ENCODE results near the gene TYW5. TPM values are rescaled to one million over a fixed set of nuclear protein-coding genes. Genes with fewer than 3 reads are reported as not detected.

The TYW5 gene
- total RNA-seq, 1 donor from 2014 or later, result 8.5 TPM

DNA sequence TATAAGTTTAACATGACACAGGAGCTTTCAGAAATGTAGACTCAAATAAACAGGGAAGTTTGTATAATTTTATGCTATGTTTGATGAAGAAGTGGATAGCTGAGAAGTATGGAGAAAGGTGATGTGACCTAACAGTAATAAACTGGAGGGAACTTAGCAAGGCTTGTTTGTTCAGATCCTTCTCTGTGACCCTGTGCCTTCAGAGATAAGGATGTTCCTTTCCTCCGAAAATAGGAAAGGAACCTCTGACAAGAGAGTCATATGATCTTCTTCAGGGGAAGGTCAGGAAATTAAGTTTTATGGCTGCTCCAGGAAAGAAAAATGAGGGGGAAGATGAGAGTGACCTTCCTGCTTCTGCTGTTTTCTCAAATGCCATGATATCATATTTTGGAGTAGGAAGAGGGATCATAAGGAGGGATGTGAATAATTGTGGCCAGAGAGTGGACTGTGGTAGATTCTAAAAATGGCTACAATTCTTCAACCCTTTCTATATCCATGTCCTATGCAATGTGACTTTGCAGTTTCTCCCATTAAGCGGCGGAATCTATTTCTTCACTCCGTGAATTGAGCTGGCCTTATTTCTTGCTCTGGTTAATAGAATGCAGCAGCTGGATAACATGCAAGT, 52.7 kb downstream of the TYW5 start:
- H3K27ac Mint-ChIP-seq (ENCODE audit: unreplicated experiment), result no peak overlapping the region
- H3K9me3 Mint-ChIP-seq (ENCODE audit: unreplicated experiment), result no peaks in the 10 kb centered on the region
- no peak overlapping the region for H3K4me3 Mint-ChIP-seq (ENCODE audit: unreplicated experiment)
- H3K27me3 Mint-ChIP-seq (ENCODE audit: unreplicated experiment), result no peaks in the 10 kb centered on the region
- no peaks in the 10 kb centered on the region for H3K36me3 Mint-ChIP-seq (ENCODE audit: unreplicated experiment)
- H3K4me1 Mint-ChIP-seq (ENCODE audit: low read depth, unreplicated experiment), result no peaks in the 10 kb centered on the region
- DNase-seq, result no peak
- TF ChIP-seq, protein P1, sequence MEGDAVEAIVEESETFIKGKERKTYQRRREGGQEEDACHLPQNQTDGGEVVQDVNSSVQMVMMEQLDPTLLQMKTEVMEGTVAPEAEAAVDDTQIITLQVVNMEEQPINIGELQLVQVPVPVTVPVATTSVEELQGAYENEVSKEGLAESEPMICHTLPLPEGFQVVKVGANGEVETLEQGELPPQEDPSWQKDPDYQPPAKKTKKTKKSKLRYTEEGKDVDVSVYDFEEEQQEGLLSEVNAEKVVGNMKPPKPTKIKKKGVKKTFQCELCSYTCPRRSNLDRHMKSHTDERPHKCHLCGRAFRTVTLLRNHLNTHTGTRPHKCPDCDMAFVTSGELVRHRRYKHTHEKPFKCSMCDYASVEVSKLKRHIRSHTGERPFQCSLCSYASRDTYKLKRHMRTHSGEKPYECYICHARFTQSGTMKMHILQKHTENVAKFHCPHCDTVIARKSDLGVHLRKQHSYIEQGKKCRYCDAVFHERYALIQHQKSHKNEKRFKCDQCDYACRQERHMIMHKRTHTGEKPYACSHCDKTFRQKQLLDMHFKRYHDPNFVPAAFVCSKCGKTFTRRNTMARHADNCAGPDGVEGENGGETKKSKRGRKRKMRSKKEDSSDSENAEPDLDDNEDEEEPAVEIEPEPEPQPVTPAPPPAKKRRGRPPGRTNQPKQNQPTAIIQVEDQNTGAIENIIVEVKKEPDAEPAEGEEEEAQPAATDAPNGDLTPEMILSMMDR (IDR thresholded peaks at IDR 0.05; ENCODE audit: partially characterized antibody, unreplicated experiment), result no peak

DNA sequence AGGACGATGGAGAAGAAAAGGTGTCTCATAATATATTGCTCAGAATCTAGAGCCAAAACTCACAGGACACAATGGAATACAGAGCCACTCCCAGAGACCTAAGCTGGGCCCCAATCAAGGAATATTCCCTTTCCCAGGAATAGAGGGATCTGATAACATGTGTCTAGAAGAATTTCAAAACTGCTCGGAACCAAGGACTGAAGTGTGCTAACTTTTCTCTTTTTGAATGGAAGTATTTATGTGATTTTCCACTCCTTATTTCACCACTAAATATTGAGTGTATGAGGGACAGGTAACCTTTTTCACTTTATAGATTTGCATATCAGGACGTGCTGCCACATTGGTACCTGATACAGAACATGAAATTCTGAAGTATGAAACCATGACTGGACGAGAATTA, 53.3 kb downstream of the TYW5 start:
- Mint-ChIP-seq H3K4me1 (ENCODE audit: low read depth, unreplicated experiment) (no peaks in the 10 kb centered on the region), H3K36me3 (ENCODE audit: unreplicated experiment) (no peaks in the 10 kb centered on the region), H3K9me3 (ENCODE audit: unreplicated experiment) (no peaks in the 10 kb centered on the region), H3K27me3 (ENCODE audit: unreplicated experiment) (no peaks in the 10 kb centered on the region), H3K4me3 (ENCODE audit: unreplicated experiment) (no peak overlapping the region), H3K27ac (ENCODE audit: unreplicated experiment) (no peak overlapping the region)
- DNase-seq, result no peak
- TF ChIP-seq, protein P1 (IDR thresholded peaks at IDR 0.05; ENCODE audit: partially characterized antibody, unreplicated experiment), result no peak

DNA sequence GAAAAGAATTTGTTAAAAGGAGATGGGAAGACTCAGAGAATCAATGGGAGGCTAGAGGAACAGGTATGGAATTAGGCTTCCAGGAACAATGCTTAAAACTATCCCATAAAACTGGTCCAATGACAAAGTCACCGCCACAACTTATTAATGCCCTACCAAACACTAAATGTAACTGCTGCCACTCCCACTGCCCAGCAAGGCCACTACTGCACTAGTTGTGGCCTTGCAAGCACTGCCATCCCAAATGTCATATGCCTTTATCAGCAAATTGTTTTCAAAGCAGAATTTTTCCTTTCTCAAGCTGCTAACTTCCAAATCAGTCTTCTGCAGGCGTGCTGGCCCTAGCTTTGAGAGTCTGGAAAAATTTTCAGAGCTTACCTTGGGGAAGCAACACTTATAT, 58.7 kb downstream of the TYW5 start:
- no peaks in the 10 kb centered on the region for H3K4me1 Mint-ChIP-seq (ENCODE audit: low read depth, unreplicated experiment)
- no peaks in the 10 kb centered on the region for H3K36me3 Mint-ChIP-seq (ENCODE audit: unreplicated experiment)
- no peaks in the 10 kb centered on the region for H3K27me3 Mint-ChIP-seq (ENCODE audit: unreplicated experiment)

DNA sequence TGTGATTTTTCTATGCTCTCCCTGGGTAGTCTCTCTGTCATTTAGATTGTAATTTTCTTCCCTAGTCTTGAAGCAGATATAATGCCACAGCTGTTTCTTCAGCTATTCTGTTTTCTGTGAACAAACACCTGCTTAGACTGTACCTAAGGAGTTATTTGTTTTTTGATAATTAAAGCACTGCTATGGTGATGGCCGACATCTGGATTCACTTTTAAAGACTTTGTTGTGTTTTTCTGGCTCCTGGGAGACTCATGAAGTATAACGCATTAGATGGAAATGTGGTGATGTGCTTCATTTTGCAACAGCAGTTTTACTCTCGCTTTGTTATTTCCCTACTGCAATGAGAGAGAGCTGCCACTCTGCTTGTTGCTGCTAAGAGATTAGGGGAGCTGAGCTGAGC, 59.9 kb downstream of the TYW5 start:
- TF ChIP-seq, protein P1 (IDR thresholded peaks at IDR 0.05; ENCODE audit: partially characterized antibody, unreplicated experiment), result no peak
- H3K4me1 Mint-ChIP-seq (ENCODE audit: low read depth, unreplicated experiment), result no peaks in the 10 kb centered on the region
- H3K9me3 Mint-ChIP-seq (ENCODE audit: unreplicated experiment), result no peaks in the 10 kb centered on the region
- no peak overlapping the region for H3K27ac Mint-ChIP-seq (ENCODE audit: unreplicated experiment)
- H3K4me3 Mint-ChIP-seq (ENCODE audit: unreplicated experiment), result no peak overlapping the region
- DNase-seq, result no peak
- no peaks in the 10 kb centered on the region for H3K36me3 Mint-ChIP-seq (ENCODE audit: unreplicated experiment)
- H3K27me3 Mint-ChIP-seq (ENCODE audit: unreplicated experiment), result no peaks in the 10 kb centered on the region

More for the DNA sequence above, 58.7 kb downstream of the TYW5 start:
- DNase-seq, result no peak
- H3K4me3 Mint-ChIP-seq (ENCODE audit: unreplicated experiment), result no peak overlapping the region
- TF ChIP-seq, protein P1 (IDR thresholded peaks at IDR 0.05; ENCODE audit: partially characterized antibody, unreplicated experiment), result no peak
- no peak overlapping the region for H3K27ac Mint-ChIP-seq (ENCODE audit: unreplicated experiment)
- H3K9me3 Mint-ChIP-seq (ENCODE audit: unreplicated experiment), result no peaks in the 10 kb centered on the region

DNA sequence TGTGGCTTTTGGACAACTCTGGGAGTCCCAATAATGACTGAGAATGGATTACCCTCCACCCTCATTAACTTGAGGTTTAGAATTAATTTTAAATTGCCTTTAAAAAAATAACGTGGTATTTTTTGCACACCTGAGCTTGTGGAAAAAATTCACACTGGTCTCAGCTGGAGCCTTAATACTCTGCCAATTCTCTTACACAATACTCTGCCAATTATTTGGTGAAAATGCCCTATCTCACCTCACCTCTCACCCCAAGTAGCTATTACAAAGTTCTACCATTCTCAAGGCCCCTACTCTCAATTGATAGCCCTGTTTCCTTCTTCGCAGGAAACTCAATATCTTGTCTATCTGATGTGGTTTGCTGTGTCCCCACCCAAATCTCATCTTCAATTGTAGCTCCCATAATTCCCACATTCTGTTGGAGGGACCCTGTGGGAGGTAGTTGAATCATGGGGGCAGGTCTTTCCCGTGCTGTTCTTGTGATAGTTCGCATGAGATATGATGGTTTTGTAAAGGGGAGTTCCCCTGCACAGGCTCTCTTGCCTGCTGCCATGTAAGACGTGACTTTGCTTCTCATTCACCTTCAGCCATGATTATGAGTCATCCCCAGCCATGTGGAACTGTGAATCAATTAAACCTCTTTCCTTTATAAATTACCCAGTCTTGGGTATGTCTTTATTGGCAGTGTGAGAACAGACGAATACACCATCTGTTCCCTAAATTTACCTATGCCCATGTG, 71.6 kb downstream of the TYW5 start:
- Mint-ChIP-seq H3K27ac (ENCODE audit: unreplicated experiment) (no peak overlapping the region), H3K27me3 (ENCODE audit: unreplicated experiment) (no peaks in the 10 kb centered on the region), H3K4me3 (ENCODE audit: unreplicated experiment) (no peak overlapping the region), H3K36me3 (ENCODE audit: unreplicated experiment) (no peaks in the 10 kb centered on the region), H3K4me1 (ENCODE audit: low read depth, unreplicated experiment) (no peaks in the 10 kb centered on the region), H3K9me3 (ENCODE audit: unreplicated experiment) (no peaks in the 10 kb centered on the region)
- TF ChIP-seq, protein P1 (IDR thresholded peaks at IDR 0.05; ENCODE audit: partially characterized antibody, unreplicated experiment), result no peak
- no peak for DNase-seq

Measured in glutamatergic neuron (in vitro differentiated cells).